GM18511 (cell line): ENCODE data around the gene SPECC1L.

Source experiments
- ATAC-seq: cut with Tn5 transposase; IDR thresholded peaks from one replicate; pipeline ENCODE4 v1.9.1; 2021; ENCODE audit warnings: mild to moderate bottlenecking, moderate library complexity; ENCODE audit not compliant: unreplicated experiment

The SPECC1L gene

DNA sequence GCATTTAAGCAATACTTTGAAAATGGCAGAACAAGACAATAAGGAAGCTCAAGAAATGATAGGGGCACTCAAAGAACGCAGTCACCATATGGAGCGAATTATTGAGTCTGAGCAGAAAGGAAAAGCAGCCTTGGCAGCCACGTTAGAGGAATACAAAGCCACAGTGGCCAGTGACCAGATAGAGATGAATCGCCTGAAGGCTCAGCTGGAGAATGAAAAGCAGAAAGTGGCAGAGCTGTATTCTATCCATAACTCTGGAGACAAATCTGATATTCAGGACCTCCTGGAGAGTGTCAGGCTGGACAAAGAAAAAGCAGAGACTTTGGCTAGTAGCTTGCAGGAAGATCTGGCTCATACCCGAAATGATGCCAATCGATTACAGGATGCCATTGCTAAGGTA, 51.9 kb downstream of the SPECC1L start:
- no peak for ATAC-seq

- no peak for ATAC-seq
Observed at GRCh38 chr22:24323233-24323632, 52.6 kb downstream of the SPECC1L start.

DNA sequence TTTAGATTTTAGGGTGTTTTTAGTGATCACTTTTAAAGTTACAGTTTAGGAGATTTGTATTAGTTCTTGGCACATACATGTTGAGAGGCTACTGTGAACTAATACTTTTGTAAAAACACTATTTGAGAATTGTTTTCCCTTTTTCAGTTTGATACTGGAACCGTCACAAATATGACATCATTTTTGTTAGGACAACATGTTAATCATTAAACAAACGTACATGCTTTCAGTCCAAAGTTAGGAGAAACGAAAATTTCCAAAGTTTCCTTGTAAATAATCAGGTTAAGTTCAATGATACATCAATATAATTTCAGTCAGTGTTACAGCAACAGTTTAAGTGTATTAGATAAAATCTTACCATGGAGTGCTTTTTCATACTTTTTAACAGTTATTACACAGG, 53.1 kb downstream of the SPECC1L start:
- no peak for ATAC-seq

DNA sequence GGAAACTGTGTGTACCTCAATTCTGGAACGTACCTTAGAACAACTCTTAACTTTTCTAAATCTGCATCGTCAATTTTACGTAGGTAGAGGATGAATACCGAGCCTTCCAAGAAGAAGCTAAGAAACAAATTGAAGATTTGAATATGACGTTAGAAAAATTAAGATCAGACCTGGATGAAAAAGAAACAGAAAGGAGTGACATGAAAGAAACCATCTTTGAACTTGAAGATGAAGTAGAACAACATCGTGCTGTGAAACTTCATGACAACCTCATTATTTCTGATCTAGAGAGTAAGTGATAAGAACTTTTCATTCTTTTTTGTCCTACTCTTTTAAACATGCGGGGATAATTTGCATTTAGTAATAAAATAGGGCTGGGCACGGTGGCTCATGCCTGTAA, 53.5 kb downstream of the SPECC1L start:
- ATAC-seq, result no peak

DNA sequence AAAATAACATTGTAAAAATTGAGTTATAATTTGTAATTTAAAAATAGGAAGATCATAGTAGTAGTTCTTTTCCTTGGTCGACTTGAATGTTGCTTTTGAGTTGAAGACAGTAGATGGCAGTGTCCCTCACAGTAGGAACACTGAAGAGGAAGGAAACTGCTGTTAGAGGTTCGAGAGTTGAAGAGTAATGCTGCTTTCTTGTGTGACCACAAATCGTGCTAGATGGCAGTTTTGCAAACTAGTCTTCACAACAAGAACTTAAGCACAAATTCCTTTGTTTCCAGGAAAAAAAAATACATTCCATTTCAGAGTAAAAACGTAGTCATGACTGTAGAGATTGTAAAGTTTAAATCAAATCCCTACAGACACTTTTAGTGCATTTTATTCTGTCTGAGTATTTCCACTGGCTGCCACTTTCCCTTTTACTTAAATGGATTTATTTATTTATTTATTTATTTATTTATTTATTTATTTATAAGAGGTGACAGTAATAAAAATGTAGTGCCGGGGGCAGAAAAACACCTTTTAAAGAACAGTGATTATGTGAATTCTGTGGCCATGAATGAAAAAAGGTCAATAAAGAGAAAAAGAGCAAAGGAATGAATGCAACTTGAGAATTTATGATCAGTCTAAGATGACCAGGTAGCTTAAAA, 54.6 kb downstream of the SPECC1L start:
- no peak for ATAC-seq

- ATAC-seq, result no peak
Observed at GRCh38 chr22:24326266-24326665, 55.6 kb downstream of the SPECC1L start.

- no peak for ATAC-seq
Observed at GRCh38 chr22:24327832-24328231, 57.2 kb downstream of the SPECC1L start.

- no peak for ATAC-seq
Observed at GRCh38 chr22:24329453-24329852, 58.8 kb downstream of the SPECC1L start.

GRCh38 chr22:24330636-24331035, 60.0 kb downstream of the SPECC1L start:
- no peak for ATAC-seq

DNA sequence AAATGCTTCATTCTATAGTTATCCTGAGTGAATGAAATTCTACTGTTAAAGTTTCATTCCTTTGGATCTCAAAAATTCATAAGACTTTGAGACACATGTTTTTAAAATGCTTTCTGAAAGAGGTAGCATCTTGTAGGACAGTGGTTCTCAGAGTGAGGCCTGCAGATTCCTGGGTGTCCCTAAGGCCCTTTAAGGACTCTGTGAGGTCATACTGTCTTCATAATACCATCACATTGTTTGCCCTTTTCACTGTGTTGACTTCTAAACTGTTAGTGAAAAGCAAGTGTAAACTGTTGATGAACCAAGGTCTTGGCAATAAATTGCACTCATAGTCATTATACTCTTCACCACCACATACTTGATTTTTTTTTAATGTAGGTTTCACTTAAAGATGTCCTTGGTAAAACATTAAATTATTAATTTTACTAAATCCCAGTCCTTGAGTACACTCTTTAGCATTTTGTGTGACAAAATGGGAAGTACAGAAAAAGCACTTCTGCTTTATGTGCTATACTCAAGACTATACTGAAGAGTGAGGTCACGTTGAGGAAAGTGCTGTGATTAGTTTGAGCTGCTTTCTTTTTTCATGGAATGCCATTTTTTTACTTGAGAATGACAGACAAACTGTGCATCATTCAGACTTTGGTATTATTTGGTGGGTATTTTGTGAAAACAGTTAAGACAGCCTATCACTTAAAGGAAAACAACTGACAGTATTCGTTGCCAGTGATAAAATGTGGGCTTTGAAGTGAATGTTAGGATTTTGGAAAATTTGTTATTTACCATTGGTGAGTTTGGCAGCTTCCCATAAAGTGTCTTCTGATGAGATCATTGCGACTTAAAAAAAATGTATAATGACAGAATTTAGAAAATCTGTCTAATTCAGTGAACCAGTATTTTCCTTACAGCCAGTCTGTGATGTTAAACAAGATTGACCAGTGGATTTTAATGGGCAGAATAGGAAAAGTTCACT, 61.1 kb downstream of the SPECC1L start:
- ATAC-seq, result no peak

DNA sequence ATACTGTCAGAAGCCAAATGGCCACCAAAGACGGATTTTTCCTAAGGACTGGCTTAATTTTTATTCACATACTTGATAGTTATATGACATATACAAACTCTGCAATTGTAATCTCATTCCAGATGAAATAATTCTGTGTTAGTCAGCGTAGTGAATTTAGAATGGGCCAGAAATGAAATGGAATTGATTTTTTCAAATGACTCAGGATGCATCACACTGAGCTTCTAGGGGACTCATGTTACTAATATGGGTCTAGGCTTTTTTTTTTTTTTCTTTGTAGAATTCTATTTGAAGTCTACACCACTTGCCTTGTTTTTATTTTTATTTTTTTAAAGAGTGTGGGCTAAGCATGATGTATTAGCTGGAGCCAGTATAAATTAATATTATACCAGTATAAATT, 62.7 kb downstream of the SPECC1L start:
- ATAC-seq, result no peak

- no peak for ATAC-seq
Observed at GRCh38 chr22:24335496-24335895, 64.9 kb downstream of the SPECC1L start.

DNA sequence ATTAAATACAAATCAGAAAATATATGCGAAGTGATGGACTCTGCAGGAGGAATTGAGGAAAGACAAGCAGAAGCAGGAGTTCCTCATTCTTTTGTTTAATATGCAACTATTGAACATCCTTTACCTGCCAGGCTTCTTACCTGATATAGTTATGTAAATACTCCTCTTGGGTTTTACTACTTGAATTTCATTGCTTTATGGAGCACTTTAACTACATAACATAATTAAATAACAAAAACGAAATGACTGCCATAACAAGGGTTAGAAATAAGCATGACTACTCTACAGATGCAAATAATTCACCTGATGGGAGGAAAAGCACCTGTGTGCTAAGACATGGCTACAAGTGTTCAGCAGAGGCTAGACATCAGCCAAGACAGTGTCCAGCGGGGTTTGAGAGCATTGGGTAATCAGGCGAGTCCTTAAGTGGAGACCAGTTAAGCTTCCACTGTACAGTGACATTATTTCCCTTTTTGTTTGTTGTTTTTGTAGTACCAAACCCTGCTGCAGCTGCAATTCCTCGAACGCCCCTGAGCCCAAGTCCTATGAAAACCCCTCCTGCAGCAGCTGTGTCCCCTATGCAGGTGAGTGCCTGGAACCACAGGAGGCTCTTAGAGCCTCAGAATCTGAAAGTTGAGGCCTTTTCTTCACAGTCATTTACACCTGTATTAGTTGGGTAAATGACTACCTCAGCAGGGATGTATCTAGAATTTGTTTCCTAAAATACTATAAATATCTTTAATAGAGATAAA, 67.4 kb downstream of the SPECC1L start:
- ATAC-seq, result no peak

GRCh38 chr22:24338726-24339451, 68.3 kb downstream of the SPECC1L start:
- no peak for ATAC-seq

DNA sequence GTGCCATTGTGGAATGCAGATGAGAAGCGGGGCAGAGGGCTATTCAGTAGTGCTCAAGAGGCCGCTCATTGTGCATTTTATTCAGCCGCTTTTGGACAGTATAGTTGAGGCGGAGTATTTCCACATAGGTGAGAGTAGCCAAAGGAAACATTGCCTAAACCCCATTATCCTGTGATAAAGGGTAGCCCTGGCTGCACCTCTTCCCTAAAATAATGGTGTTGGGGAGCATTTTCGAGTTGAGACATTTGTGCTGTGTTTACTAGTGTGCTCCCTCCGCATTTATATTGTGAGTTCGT, 68.8 kb downstream of the SPECC1L start:
- ATAC-seq, result no peak

DNA sequence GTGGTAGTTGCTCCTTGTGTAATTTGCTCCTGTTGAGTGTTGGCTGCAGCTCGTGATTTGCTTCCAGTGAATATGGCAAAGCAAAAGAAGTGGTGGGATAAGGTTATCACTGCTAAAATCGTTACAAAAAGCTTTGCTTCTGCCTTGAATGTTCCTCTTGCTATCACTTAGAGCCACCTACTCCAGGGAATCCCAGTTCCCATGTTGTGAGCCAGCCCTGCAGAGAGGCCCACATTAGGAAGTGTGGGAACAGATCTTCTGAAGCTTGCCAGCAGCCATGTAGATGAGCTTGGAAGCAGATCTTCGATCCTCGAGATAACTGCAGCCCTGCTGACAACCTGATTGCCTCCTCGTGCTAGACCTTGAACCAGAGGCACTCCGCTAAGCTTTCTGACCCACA, 71.0 kb downstream of the SPECC1L start:
- no peak for ATAC-seq

GRCh38 chr22:24350627-24351026, 80.0 kb downstream of the SPECC1L start:
- ATAC-seq, result no peak

DNA sequence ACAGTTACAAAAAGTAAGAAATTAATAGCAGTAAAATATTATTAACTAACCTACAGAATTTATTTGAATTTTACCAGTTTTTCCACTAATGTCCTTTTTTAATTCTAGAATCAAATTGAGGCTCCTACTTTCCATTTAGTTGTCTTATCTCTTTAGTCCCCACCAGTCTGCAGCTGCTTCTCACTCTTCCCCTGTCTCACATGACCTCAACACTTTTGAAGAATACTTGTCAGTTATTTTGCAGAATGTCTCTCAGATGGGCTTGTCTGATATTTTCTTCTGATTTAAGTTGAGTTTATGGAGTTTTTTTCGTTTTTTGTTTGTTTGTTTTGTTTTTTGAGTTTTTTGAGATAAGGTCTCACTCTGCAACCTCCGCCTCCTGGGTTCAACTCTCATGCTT, 82.5 kb downstream of the SPECC1L start:
- ATAC-seq, result no peak

- no peak for ATAC-seq
Observed at GRCh38 chr22:24355574-24355973, 84.9 kb downstream of the SPECC1L start.

GRCh38 chr22:24357547-24357946, 86.9 kb downstream of the SPECC1L start:
- ATAC-seq, result no peak
